HG03039 (cell line): ENCODE measurements around the gene SHLD2.
"Not testable (repeated sequence)": the region's sequence is repeated elsewhere in the genome, so short reads cannot be mapped to it uniquely, and the experiment has no call there.

Experiments
- ATAC-seq: cut with Tn5 transposase; IDR thresholded peaks from one replicate; pipeline ENCODE4 v1.9.1; 2021; ENCODE audit warnings: mild to moderate bottlenecking, moderate library complexity; ENCODE audit not compliant: unreplicated experiment

SHLD2 gene

GRCh38 chr10:87210309-87210708 lies 115.3 kb downstream of the SHLD2 start:
- not testable (repeated sequence) for ATAC-seq

DNA sequence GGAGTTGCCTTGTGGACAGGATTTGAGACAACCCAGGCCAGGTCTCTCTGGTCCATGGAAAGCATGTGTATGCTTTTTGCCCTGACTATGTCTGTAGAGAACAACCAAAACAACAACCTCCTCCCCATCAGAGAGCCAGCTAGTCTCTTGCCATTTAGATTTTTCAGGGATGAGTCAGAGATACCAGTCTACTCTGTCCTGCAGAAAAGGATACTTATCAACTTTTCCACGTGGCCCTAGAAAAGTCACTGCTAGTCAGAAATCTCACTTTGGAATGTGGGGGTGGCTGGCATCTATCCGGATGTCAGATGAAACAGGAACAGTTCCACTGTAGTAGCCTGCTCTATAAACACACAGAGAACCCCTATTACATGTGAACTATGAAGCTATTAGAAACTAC lies 116.8 kb downstream of the SHLD2 start:
- not testable (repeated sequence) for ATAC-seq

- ATAC-seq = not testable (repeated sequence)
Measured at GRCh38 chr10:87213150-87213765, 118.3 kb downstream of the SHLD2 start.

DNA sequence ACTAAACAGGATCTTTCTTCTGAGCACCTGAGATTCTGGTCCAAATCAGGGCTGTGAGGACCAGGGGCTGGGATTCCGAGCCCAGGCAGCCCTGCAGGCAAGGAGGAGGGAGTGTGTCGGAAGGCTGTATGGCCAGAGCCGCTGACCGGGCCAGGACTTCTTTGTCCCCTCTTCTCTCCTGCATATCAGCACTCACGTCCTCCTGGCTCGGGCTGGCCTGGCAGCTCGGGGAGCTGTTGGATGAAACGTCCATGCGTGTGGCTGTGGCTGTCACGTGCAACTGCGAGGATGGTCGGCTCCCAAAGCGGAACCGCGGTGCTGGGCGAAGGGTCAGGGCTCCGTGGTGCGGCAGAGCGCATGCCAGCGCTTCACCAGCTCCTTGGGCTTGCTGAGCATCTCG lies 118.8 kb downstream of the SHLD2 start:
- ATAC-seq = not testable (repeated sequence)

- ATAC-seq = not testable (repeated sequence)
Measured at GRCh38 chr10:87216120-87216519, 121.1 kb downstream of the SHLD2 start.

- ATAC-seq = not testable (repeated sequence)
Measured at GRCh38 chr10:87219370-87219769, 124.4 kb downstream of the SHLD2 start.

DNA sequence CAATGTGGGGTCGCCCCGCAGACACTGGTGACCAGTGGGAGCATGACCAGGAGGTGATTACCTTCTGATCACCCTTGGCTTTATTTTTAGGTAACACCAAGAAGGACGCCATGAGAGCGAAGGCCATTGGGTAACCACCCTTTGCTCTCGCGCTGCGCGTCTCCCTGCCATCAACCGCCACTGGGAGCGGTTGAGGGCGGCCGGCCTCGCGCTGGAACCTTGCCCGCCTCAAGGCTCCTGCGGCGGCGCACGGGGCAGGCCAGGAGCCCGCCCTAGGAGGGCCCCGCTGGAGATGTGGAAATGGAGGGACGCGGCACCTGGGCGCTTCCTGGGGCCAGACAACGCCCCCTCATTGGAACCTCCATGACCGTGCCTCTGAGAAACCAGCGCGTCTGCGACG lies 127.8 kb downstream of the SHLD2 start:
- not testable (repeated sequence) for ATAC-seq

DNA sequence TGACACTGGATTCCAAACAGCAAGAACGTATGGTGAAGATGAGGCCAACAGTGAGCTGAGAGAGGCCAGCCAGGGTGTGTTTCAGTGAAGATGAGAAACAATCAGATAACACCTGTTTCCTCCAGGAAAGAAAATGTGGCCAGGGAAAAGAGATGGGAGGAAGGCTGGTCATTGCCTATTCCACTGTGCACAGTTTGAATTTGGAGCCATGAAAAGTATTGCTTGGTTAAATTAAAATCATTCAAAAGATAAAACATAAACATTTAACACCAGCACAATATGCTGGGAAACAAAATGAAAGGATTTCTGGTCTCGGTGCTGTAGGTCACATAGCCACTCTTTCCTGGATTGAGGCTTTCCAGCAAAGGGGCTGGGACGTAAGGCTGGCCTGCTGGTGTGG lies 130.1 kb downstream of the SHLD2 start, which contains the start of gene NUTM2A:
NUTM2A (plus strand) TSS at position 301 of the 400 bp plus-strand sequence. CDS start 383 bp downstream, outside the sequence.
- not testable (repeated sequence) for ATAC-seq

- ATAC-seq = not testable (repeated sequence)
Measured at GRCh38 chr10:87228247-87228646, 133.2 kb downstream of the SHLD2 start.

DNA sequence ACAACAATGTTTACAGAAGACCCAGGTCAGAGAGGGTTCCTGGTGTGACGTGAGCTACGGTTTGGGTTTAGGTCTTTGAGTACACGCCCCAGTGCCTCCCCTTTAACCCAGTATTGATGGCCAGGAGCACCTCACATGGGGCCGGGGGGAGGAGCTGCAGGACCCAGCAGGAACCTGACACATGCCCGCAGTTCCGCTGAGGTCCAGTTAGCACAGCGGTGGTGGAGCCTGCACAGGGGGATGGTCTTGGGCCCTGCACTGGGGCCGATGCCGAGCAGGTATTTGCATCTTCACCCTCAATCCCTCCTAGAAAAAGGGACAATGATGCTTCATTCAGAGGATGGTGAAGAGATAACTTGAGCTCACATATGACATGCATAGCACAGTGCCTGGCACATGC lies 134.2 kb downstream of the SHLD2 start:
- not testable (repeated sequence) for ATAC-seq

DNA sequence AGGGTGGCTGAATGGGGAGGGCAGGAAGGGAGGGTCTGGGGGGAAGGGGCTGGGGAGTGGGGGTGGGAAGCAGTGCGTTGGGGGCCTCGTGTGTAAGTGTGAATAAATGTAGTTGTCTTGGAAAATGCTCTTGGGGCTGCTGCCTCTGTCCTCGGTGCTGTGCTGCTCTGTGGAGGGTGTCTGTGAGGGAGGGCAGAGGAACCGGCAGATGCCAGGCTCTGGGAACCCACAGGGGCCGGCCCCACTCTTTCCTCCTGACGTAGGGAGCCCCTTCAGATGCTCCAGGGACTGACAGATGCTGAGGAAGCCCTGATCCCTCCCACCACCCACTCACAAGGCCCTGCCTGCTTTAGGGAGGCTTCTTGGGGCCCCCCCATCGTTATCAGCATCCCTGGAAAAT lies 139.8 kb downstream of the SHLD2 start:
- ATAC-seq = not testable (repeated sequence)

- not testable (repeated sequence) for ATAC-seq
Measured at GRCh38 chr10:87237244-87237643, 142.2 kb downstream of the SHLD2 start.

- ATAC-seq = not testable (repeated sequence)
Measured at GRCh38 chr10:87239346-87239808, 144.4 kb downstream of the SHLD2 start.
